Upper lobe of left lung (tissue), 6 donors: ENCODE results near the gene PHLDA1. TPM values are rescaled to one million over a fixed set of nuclear protein-coding genes. Genes with fewer than 3 reads are reported as not detected.
A peak's percentile ranks its signal among the peaks of the same experiment; 100 is the strongest.

Source experiments
- ATAC-seq, 2 donors: fragments of 200-7000 bp; cut with Tn5 transposase; one replicate each; pipeline ENCODE4 v1.9.1; 2022; ENCODE audit warnings: mild to moderate bottlenecking in 2 of 2, moderate library complexity in 2 of 2; ENCODE audit not compliant: low FRiP score in 2 of 2
- DNase-seq, 2 donors: peaks; one replicate each; pipeline ENCODE4 v3.0.0-alpha.2; 2019 to 2020
- H3K27ac ChIP-seq, 4 donors: fragments of 200-600 bp; sonication (generic); one replicate each; pipeline ENCODE4 v1.5.1; 2016 to 2019
- H3K27me3 ChIP-seq, 4 donors: fragments of 200-600 bp; sonication (generic); one replicate each; pipeline ENCODE4 v1.5.1; 2017 to 2019
- H3K36me3 ChIP-seq, 4 donors: fragments of 200-600 bp; sonication (generic); one replicate each; pipeline ENCODE4 v1.5.1; 2016 to 2019
- H3K4me1 ChIP-seq, 4 donors: fragments of 200-600 bp; sonication (generic); one replicate each; pipeline ENCODE4 v1.5.1; 2018 to 2019
- H3K4me3 ChIP-seq, 4 donors: fragments of 200-600 bp; sonication (generic); one replicate each; pipeline ENCODE4 v1.5.1; 2017 to 2019; ENCODE audit warnings: mild to moderate bottlenecking in 2 of 4, moderate library complexity in 1 of 4
- H3K9me3 ChIP-seq, 4 donors: fragments of 200-600 bp; sonication (generic); one replicate each; pipeline ENCODE4 v1.5.1; 2018 to 2019
- EP300 ChIP-seq, 4 donors: sonication (generic); formaldehyde crosslinking; IDR thresholded peaks; one replicate each; pipeline ENCODE4 v1.5.1; 2017; ENCODE audit warnings: antibody characterized with exemption in 4 of 4, control low read depth in 2 of 4
- POLR2A ChIP-seq, 4 donors: fragments of 450-650 bp; IDR thresholded peaks; one replicate each; pipeline ENCODE4 v1.5.1; 2016 to 2017; ENCODE audit warnings: antibody characterized with exemption in 4 of 4, mild to moderate bottlenecking in 2 of 4
- POLR2AphosphoS5 ChIP-seq, 2 donors: sonication (generic); formaldehyde crosslinking; IDR thresholded peaks; one replicate each; pipeline ENCODE4 v1.5.1; 2017; ENCODE audit warnings: antibody characterized with exemption in 2 of 2
- WGBS, 2 donors: methylation state at CpG; one replicate each; pipeline ENCODE4 v1.1.5; 2017 to 2018; 5-methylcytosine and 5-hydroxymethylcytosine counted together
- total RNA-seq, 6 donors: library from RNA; depleted of rRNA in 4 of 6; stranded (reverse); fragments of >200 nt in 4 of 6; gene quantifications; one replicate each; pipeline versions ENCODE4 v1.1.0 to v1.2.1, GENCODE V29; 2016 to 2021
- TF ChIP-seq, protein P1 (sequence below), 6 experiments: fragments of 450-650 bp in 4 of 6; fragments of 200-600 bp in 2 of 6; sonication (generic) in 2 of 6; IDR thresholded peaks; one replicate each; pipeline ENCODE4 v1.5.1; 2016 to 2019; ENCODE audit warnings: antibody characterized with exemption in 6 of 6
- donor health status: DM: no; HTN: no; CAD: no; lungs with moderate emphysema.
- donor health status: DM: no; HTN: yes; CAD: no; lungs with severe emphysema.

The PHLDA1 gene
- total RNA-seq, 6 donors from 2014 or later, result 5.2 to 31.2 (median 14.0) TPM

- DNase-seq (no peak), ATAC-seq (no peak)
- peaks cover 28 to 70% (median 49%) of the 10 kb centered on the region in 4 donors for H3K4me1 ChIP-seq
- no peaks in the 10 kb centered on the region for H3K9me3 ChIP-seq
- H3K27me3 ChIP-seq, result no peaks in the 10 kb centered on the region
- H3K4me3 ChIP-seq, result no peak overlapping the region
- peak overlapping the region; percentile 73 to 83 (median 80) for H3K27ac ChIP-seq
- TF ChIP-seq POLR2AphosphoS5 (IDR thresholded peaks at IDR 0.05) (no peak), POLR2A (IDR thresholded peaks at IDR 0.05) (no peak), EP300 (IDR thresholded peaks at IDR 0.05) (no peak)
- TF ChIP-seq, protein P1, sequence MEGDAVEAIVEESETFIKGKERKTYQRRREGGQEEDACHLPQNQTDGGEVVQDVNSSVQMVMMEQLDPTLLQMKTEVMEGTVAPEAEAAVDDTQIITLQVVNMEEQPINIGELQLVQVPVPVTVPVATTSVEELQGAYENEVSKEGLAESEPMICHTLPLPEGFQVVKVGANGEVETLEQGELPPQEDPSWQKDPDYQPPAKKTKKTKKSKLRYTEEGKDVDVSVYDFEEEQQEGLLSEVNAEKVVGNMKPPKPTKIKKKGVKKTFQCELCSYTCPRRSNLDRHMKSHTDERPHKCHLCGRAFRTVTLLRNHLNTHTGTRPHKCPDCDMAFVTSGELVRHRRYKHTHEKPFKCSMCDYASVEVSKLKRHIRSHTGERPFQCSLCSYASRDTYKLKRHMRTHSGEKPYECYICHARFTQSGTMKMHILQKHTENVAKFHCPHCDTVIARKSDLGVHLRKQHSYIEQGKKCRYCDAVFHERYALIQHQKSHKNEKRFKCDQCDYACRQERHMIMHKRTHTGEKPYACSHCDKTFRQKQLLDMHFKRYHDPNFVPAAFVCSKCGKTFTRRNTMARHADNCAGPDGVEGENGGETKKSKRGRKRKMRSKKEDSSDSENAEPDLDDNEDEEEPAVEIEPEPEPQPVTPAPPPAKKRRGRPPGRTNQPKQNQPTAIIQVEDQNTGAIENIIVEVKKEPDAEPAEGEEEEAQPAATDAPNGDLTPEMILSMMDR (IDR thresholded peaks at IDR 0.05), result no peak
- WGBS, 2 donors, result 86 to 88% methylated on average over 3 of the region's 3 CpGs
- H3K36me3 ChIP-seq, result no peaks in the 10 kb centered on the region
Measured at GRCh38 chr12:75978677-75979076, 52.9 kb downstream of the PHLDA1 start.

GRCh38 chr12:75977952-75978671 is 53.5 kb downstream of the PHLDA1 start:
- 17 to 30% methylated on average over 5 of the region's 5 CpGs for WGBS, 2 donors
- Histone ChIP-seq H3K4me3 (no peak overlapping the region), H3K27ac (peak overlapping the region; percentile 73 to 83 (median 80)), H3K9me3 (no peaks in the 10 kb centered on the region), H3K4me1 (peaks cover 28 to 70% (median 47%) of the 10 kb centered on the region in 4 donors), H3K36me3 (no peaks in the 10 kb centered on the region), H3K27me3 (no peaks in the 10 kb centered on the region)
- ATAC-seq (peak; percentile 92 to 93), DNase-seq (peak in 1 of 2 donors; percentile 78)
- TF ChIP-seq, protein P1 (IDR thresholded peaks at IDR 0.05), result no peak
- TF ChIP-seq EP300 (IDR thresholded peaks at IDR 0.05), result peak in 2 of 4 donors; percentile 96 to 98
- TF ChIP-seq POLR2A (IDR thresholded peaks at IDR 0.05), result peak in 1 of 4 donors; percentile 47
- TF ChIP-seq POLR2AphosphoS5 (IDR thresholded peaks at IDR 0.05), result peak; percentile 88 to 93

DNA sequence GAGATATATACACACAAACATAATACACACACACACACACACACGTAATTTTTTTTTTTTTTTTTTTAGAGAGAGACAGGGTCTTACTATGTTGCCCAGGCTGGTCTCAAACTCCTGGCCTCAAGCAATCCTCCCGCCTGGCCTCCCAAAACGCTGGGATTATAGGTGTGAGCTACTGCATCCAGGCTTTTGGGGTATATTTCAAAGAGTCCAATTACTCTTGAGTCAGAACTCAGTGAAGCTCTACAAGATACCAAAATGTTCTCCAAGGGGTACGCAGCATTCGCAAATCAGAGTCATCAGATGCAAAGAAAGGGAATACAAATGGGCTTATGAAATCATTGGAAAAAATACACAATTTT is 54.0 kb downstream of the PHLDA1 start:
- no peaks in the 10 kb centered on the region for H3K27me3 ChIP-seq
- H3K4me3 ChIP-seq, result no peak overlapping the region
- 67 to 75% methylated on average over 5 of the region's 5 CpGs for WGBS, 2 donors
- TF ChIP-seq POLR2AphosphoS5 (IDR thresholded peaks at IDR 0.05) (no peak), POLR2A (IDR thresholded peaks at IDR 0.05) (no peak)
- no peaks in the 10 kb centered on the region for H3K36me3 ChIP-seq
- H3K9me3 ChIP-seq, result no peaks in the 10 kb centered on the region
- DNase-seq, result no peak
- peaks cover 26 to 66% (median 43%) of the 10 kb centered on the region in 4 donors for H3K4me1 ChIP-seq
- H3K27ac ChIP-seq, result peak overlapping the region; percentile 73 to 83 (median 80)
- ATAC-seq, result no peak

- Histone ChIP-seq H3K27me3 (no peaks in the 10 kb centered on the region), H3K36me3 (no peaks in the 10 kb centered on the region), H3K9me3 (no peaks in the 10 kb centered on the region), H3K27ac (peak overlapping the region in 3 of 4 donors; percentile 73 to 83 (median 82)), H3K4me1 (peaks cover 26 to 60% (median 36%) of the 10 kb centered on the region in 4 donors), H3K4me3 (no peak overlapping the region)
- TF ChIP-seq, protein P1 (IDR thresholded peaks at IDR 0.05), result no peak
- no peak for TF ChIP-seq EP300 (IDR thresholded peaks at IDR 0.05)
- no peak for TF ChIP-seq POLR2AphosphoS5 (IDR thresholded peaks at IDR 0.05)
- no peak for TF ChIP-seq POLR2A (IDR thresholded peaks at IDR 0.05)
- DNase-seq (no peak), ATAC-seq (no peak)
- 82 to 86% methylated on average over 3 of the region's 3 CpGs for WGBS, 2 donors
Measured at GRCh38 chr12:75976913-75977312, 54.7 kb downstream of the PHLDA1 start.

GRCh38 chr12:75976113-75976512 is 55.5 kb downstream of the PHLDA1 start:
- no peak for DNase-seq
- ATAC-seq, result no peak
- Histone ChIP-seq H3K4me1 (peaks cover 25 to 53% (median 29%) of the 10 kb centered on the region in 4 donors), H3K36me3 (no peaks in the 10 kb centered on the region), H3K9me3 (no peaks in the 10 kb centered on the region), H3K27me3 (no peaks in the 10 kb centered on the region), H3K4me3 (no peak overlapping the region), H3K27ac (peak overlapping the region in 1 of 4 donors; percentile 40)
- WGBS, 2 donors, result 80 to 85% methylated on average over 3 of the region's 3 CpGs
- no peak for TF ChIP-seq EP300 (IDR thresholded peaks at IDR 0.05)
- no peak for TF ChIP-seq POLR2A (IDR thresholded peaks at IDR 0.05)
- TF ChIP-seq, protein P1 (IDR thresholded peaks at IDR 0.05), result no peak
- TF ChIP-seq POLR2AphosphoS5 (IDR thresholded peaks at IDR 0.05), result no peak
